ENCODE data around the gene SEPTIN2.

SEPTIN2 gene

DNA sequence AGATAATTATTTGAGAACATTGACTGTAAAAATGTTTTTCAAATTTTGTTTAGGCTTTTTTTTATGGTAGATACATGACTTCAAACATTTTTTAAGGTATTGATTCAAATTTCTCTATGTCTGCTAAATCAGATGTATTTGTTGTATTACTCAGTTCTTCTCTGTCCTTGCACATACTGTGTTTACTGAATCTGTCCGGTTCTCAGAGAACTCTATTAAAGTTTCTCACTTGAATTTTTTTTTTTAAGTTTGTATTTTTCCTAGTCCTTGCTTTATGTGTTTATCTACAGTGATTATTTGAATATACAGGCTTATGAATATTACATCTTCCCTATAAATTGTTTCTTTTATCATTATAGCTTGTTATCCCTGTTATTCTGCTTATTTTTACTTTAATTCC lies 5.3 kb downstream of the SEPTIN2 start:
- WGBS, 2 donors (ENCODE audit: extremely low coverage in 2 of 2, insufficient read length in 2 of 2, insufficient replicate concordance in 1 of 2): no CpG with 5 or more reads among the region's 1 CpG
- no peak overlapping the region for H3K27ac ChIP-seq (replicated peaks; ENCODE audit: low read length)

DNA sequence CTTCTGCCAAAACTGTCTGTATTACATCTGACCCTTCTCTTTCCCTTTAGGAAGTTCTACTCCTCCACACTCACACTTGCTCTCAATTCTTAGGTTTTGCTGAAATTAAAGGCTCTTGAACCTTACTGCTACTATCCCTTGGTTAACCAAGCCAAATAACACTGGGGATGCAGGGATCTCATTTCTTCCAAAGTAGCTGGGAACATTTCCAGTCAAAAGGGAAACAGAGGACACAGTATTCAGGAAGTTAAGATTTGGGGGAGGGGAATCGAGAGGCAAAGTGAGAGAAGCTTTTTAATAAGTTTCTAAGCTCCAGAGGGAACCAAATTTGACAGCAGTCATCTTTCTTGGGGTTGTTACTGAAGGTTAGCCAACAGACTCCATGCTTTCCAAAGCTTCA lies 6.2 kb downstream of the SEPTIN2 start:
- Histone ChIP-seq H3K36me3 (replicated peaks in 1 of 2; ENCODE audit: control insufficient read depth in 2 of 2, insufficient read depth in 2 of 2, low read length in 2 of 2) (peaks cover 4 to 90% of the 10 kb centered on the region in 2 donors), H3K9ac (ENCODE audit: low read depth, low read length, poor library complexity) (no peak overlapping the region), H3K27ac (replicated peaks; ENCODE audit: low read length) (no peak overlapping the region), H2BK120ac (ENCODE audit: low read depth, low read length) (no peak overlapping the region), H2BK5ac (ENCODE audit: low read length) (no peak overlapping the region), H3K14ac (ENCODE audit: low read length) (no peak overlapping the region), H3K4me3 (ENCODE audit: low read length in 2 of 2) (no peak overlapping the region), H2AK5ac (ENCODE audit: low read depth, low read length) (no peak overlapping the region), H3K23ac (ENCODE audit: low read depth, low read length, poor library complexity) (no peak overlapping the region), H4K91ac (ENCODE audit: low read depth, low read length, poor library complexity) (no peak overlapping the region), H3K4ac (ENCODE audit: low read length) (no peak overlapping the region), H3K27me3 (ENCODE audit: control insufficient read depth in 3 of 3, insufficient read depth in 3 of 3, low read depth in 1 of 3, low read length in 3 of 3) (no peaks in the 10 kb centered on the region), H3K79me1 (ENCODE audit: low read depth, low read length) (peaks cover 7% of the 10 kb centered on the region), H2BK15ac (ENCODE audit: low read length) (no peak overlapping the region), H2BK12ac (ENCODE audit: low read length) (no peak overlapping the region), H3K4me1 (ENCODE audit: control insufficient read depth in 2 of 2, insufficient read depth in 1 of 2, low read depth in 1 of 2, low read length in 2 of 2) (peaks cover 2 to 12% of the 10 kb centered on the region in 2 donors), H3K4me2 (ENCODE audit: insufficient read depth, low read length, poor library complexity, severe bottlenecking) (no peak overlapping the region), H3K18ac (ENCODE audit: low read length) (no peak overlapping the region), H2AFZ (ENCODE audit: low read length) (no peak overlapping the region), H3K9me3 (replicated peaks in 1 of 2; ENCODE audit: control insufficient read depth in 2 of 2, insufficient read depth in 1 of 2, low read depth in 1 of 2, low read length in 2 of 2) (peaks cover 3 to 10% of the 10 kb centered on the region in 2 donors), H4K8ac (ENCODE audit: low read depth, low read length) (no peak overlapping the region)
- no CpG with 5 or more reads among the region's 1 CpG for WGBS, 2 donors (ENCODE audit: extremely low coverage in 2 of 2, insufficient read length in 2 of 2, insufficient replicate concordance in 1 of 2)
- no peak for DNase-seq (ENCODE audit: low spot score)

More for the DNA sequence above, 5.3 kb downstream of the SEPTIN2 start:
- H3K79me1 ChIP-seq (ENCODE audit: low read depth, low read length): peaks cover 7% of the 10 kb centered on the region
- peaks cover 0 to 3% of the 10 kb centered on the region in 2 donors for H3K9me3 ChIP-seq (replicated peaks in 1 of 2; ENCODE audit: control insufficient read depth in 2 of 2, insufficient read depth in 1 of 2, low read depth in 1 of 2, low read length in 2 of 2)
- no peak overlapping the region for H3K4ac ChIP-seq (ENCODE audit: low read length)
- H3K36me3 ChIP-seq (replicated peaks in 1 of 2; ENCODE audit: control insufficient read depth in 2 of 2, insufficient read depth in 2 of 2, low read length in 2 of 2): peaks cover 0 to 86% of the 10 kb centered on the region in 2 donors
- no peaks in the 10 kb centered on the region for H3K27me3 ChIP-seq (ENCODE audit: control insufficient read depth in 3 of 3, insufficient read depth in 3 of 3, low read depth in 1 of 3, low read length in 3 of 3)
- H4K8ac ChIP-seq (ENCODE audit: low read depth, low read length): no peak overlapping the region
- H3K18ac ChIP-seq (ENCODE audit: low read length): no peak overlapping the region
- H2BK15ac ChIP-seq (ENCODE audit: low read length): no peak overlapping the region
- H3K23ac ChIP-seq (ENCODE audit: low read depth, low read length, poor library complexity): no peak overlapping the region
- H2BK12ac ChIP-seq (ENCODE audit: low read length): no peak overlapping the region
- H2BK5ac ChIP-seq (ENCODE audit: low read length): no peak overlapping the region
- no peak overlapping the region for H3K4me3 ChIP-seq (ENCODE audit: low read length in 2 of 2)
- DNase-seq (ENCODE audit: low spot score): no peak
- H2AK5ac ChIP-seq (ENCODE audit: low read depth, low read length): no peak overlapping the region
- H3K14ac ChIP-seq (ENCODE audit: low read length): no peak overlapping the region
- no peak overlapping the region for H2BK120ac ChIP-seq (ENCODE audit: low read depth, low read length)
- peaks cover 2 to 12% of the 10 kb centered on the region in 2 donors for H3K4me1 ChIP-seq (ENCODE audit: control insufficient read depth in 2 of 2, insufficient read depth in 1 of 2, low read depth in 1 of 2, low read length in 2 of 2)
- H2AFZ ChIP-seq (ENCODE audit: low read length): no peak overlapping the region
- no peak overlapping the region for H4K91ac ChIP-seq (ENCODE audit: low read depth, low read length, poor library complexity)
- H3K9ac ChIP-seq (ENCODE audit: low read depth, low read length, poor library complexity): no peak overlapping the region
- H3K4me2 ChIP-seq (ENCODE audit: insufficient read depth, low read length, poor library complexity, severe bottlenecking): no peak overlapping the region

DNA sequence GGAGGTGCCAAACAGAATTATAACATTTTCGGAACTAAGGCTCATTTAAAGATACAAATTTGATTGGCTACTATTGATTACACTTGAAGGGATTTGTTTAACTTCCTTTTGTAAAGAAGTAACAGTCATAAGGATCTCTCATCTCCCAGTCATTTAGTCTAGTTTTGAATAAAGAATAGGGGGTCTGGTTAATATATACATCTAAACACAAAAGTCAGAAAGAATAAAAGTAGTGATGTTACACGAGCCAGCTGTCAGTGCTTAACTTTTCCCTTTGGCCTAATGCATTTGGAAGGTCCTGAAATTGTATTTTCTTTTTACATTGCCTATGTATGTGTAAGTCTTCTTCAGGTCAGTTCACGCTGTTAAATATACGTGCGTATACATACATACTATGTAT lies 8.1 kb downstream of the SEPTIN2 start:
- Histone ChIP-seq H2AFZ (ENCODE audit: low read length) (no peak overlapping the region), H2BK15ac (ENCODE audit: low read length) (no peak overlapping the region), H3K14ac (ENCODE audit: low read length) (no peak overlapping the region), H3K79me1 (ENCODE audit: low read depth, low read length) (peaks cover 7% of the 10 kb centered on the region), H2AK5ac (ENCODE audit: low read depth, low read length) (no peak overlapping the region), H3K9me3 (replicated peaks in 1 of 2; ENCODE audit: control insufficient read depth in 2 of 2, insufficient read depth in 1 of 2, low read depth in 1 of 2, low read length in 2 of 2) (peaks cover 3 to 15% of the 10 kb centered on the region in 2 donors), H3K27ac (replicated peaks; ENCODE audit: low read length) (no peak overlapping the region), H3K18ac (ENCODE audit: low read length) (no peak overlapping the region), H2BK12ac (ENCODE audit: low read length) (no peak overlapping the region), H3K4me1 (ENCODE audit: control insufficient read depth in 2 of 2, insufficient read depth in 1 of 2, low read depth in 1 of 2, low read length in 2 of 2) (no peaks in the 10 kb centered on the region), H2BK120ac (ENCODE audit: low read depth, low read length) (no peak overlapping the region), H4K8ac (ENCODE audit: low read depth, low read length) (no peak overlapping the region), H3K27me3 (ENCODE audit: control insufficient read depth in 3 of 3, insufficient read depth in 3 of 3, low read depth in 1 of 3, low read length in 3 of 3) (no peaks in the 10 kb centered on the region), H3K4ac (ENCODE audit: low read length) (no peak overlapping the region), H3K4me2 (ENCODE audit: insufficient read depth, low read length, poor library complexity, severe bottlenecking) (no peak overlapping the region), H3K9ac (ENCODE audit: low read depth, low read length, poor library complexity) (no peak overlapping the region), H4K91ac (ENCODE audit: low read depth, low read length, poor library complexity) (no peak overlapping the region), H2BK5ac (ENCODE audit: low read length) (no peak overlapping the region), H3K36me3 (replicated peaks in 1 of 2; ENCODE audit: control insufficient read depth in 2 of 2, insufficient read depth in 2 of 2, low read length in 2 of 2) (peaks cover 8 to 92% of the 10 kb centered on the region in 2 donors), H3K23ac (ENCODE audit: low read depth, low read length, poor library complexity) (no peak overlapping the region), H3K4me3 (ENCODE audit: low read length in 2 of 2) (no peak overlapping the region)
- no peak for DNase-seq (ENCODE audit: low spot score)
- WGBS, 2 donors (ENCODE audit: extremely low coverage in 2 of 2, insufficient read length in 2 of 2, insufficient replicate concordance in 1 of 2): no CpG with 5 or more reads among the region's 5 CpGs

DNA sequence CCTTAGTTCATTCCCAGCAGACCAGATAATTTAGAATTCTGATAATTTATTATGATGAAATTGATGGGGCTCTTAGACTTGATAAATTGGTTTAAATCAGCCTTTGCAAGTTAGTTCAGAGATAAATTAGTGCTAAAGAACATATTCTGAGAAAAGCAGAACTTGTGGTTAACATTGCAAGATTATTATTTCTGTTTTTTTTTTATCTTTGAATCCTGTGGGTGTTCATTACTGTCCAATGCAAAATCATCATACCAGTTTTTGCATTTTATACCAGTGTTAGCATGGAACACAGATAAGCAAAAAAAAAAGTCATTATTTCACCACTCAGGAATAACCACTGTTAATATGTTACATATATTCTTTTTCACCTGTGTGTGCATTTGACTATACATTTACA lies 9.1 kb downstream of the SEPTIN2 start:
- no peak overlapping the region for H2BK120ac ChIP-seq (ENCODE audit: low read depth, low read length)
- H3K9ac ChIP-seq (ENCODE audit: low read depth, low read length, poor library complexity): no peak overlapping the region
- no peak overlapping the region for H3K14ac ChIP-seq (ENCODE audit: low read length)
- no peak overlapping the region for H2BK12ac ChIP-seq (ENCODE audit: low read length)
- H3K18ac ChIP-seq (ENCODE audit: low read length): no peak overlapping the region
- no peak overlapping the region for H4K8ac ChIP-seq (ENCODE audit: low read depth, low read length)
- H3K79me1 ChIP-seq (ENCODE audit: low read depth, low read length): peaks cover 7% of the 10 kb centered on the region
- H3K9me3 ChIP-seq (replicated peaks in 1 of 2; ENCODE audit: control insufficient read depth in 2 of 2, insufficient read depth in 1 of 2, low read depth in 1 of 2, low read length in 2 of 2): peaks cover 3 to 15% of the 10 kb centered on the region in 2 donors
- H2BK5ac ChIP-seq (ENCODE audit: low read length): no peak overlapping the region
- H2AFZ ChIP-seq (ENCODE audit: low read length): no peak overlapping the region
- H3K27ac ChIP-seq (replicated peaks; ENCODE audit: low read length): no peak overlapping the region
- no peak overlapping the region for H3K4ac ChIP-seq (ENCODE audit: low read length)
- H3K23ac ChIP-seq (ENCODE audit: low read depth, low read length, poor library complexity): no peak overlapping the region
- no peaks in the 10 kb centered on the region for H3K4me1 ChIP-seq (ENCODE audit: control insufficient read depth in 2 of 2, insufficient read depth in 1 of 2, low read depth in 1 of 2, low read length in 2 of 2)
- H4K91ac ChIP-seq (ENCODE audit: low read depth, low read length, poor library complexity): no peak overlapping the region
- H3K4me2 ChIP-seq (ENCODE audit: insufficient read depth, low read length, poor library complexity, severe bottlenecking): no peak overlapping the region
- no peak for DNase-seq (ENCODE audit: low spot score)
- no peaks in the 10 kb centered on the region for H3K27me3 ChIP-seq (ENCODE audit: control insufficient read depth in 3 of 3, insufficient read depth in 3 of 3, low read depth in 1 of 3, low read length in 3 of 3)
- H2AK5ac ChIP-seq (ENCODE audit: low read depth, low read length): no peak overlapping the region
- H2BK15ac ChIP-seq (ENCODE audit: low read length): no peak overlapping the region
- H3K4me3 ChIP-seq (ENCODE audit: low read length in 2 of 2): no peak overlapping the region
- peaks cover 8 to 92% of the 10 kb centered on the region in 2 donors for H3K36me3 ChIP-seq (replicated peaks in 1 of 2; ENCODE audit: control insufficient read depth in 2 of 2, insufficient read depth in 2 of 2, low read length in 2 of 2)
